CD4-positive, alpha-beta T cell treated with Interferon gamma for 1 hour (primary cell): ENCODE data around the gene HLA-DMA.

ENCODE experiments used
- DNase-seq: peaks from one replicate; pipeline ENCODE4 v3.0.0-alpha.2; 2020

HLA-DMA gene

DNA sequence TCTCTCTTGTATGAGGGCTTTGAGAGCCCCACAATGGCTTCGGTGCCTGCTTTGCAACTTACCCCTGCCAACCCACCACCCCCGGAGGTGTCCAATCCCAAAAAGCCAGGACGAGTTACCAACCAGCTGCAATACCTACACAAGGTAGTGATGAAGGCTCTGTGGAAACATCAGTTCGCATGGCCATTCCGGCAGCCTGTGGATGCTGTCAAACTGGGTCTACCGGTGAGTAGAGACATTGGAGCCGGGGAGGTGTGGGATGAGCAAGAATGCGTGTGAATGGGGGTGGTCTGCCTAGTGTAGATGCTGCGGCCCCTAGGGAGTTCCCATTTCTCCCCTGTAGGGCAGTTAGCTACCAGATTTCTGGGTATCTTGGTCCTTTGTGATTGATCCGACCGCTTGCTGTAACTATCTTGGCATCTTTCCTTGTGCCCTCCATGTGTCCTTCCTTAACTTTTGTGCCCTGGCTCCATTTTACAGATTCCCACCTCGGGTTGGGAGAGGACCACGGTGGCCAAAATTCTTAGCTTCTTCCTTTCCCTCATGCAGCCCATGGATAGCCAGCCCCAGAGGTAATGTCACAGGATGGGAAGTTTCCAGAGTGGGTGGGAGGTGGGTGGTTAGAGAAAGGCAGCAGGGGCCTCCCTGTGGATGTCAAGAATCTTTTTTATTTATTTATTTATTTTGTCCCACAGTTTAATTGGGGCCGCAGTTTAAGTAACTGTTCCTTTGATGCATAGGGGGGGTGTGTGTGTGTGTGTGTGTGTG is 21.8 kb upstream of the HLA-DMA start:
- no peak for DNase-seq

DNA sequence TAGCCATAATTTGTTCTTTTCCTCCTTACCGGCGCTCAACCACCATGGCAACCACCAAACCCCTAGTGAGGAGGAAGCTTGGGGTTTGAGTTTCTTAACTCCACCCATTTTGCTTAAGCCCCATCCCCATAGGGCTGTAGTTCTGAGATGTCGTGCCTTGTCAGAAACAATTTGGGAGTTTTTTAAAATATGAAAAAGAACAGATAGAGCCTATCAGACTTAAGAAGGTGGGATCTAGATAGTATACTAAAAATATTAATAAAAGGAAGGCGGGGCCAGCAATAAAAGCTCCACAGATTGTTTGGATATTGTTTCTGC is 21.1 kb upstream of the HLA-DMA start:
- DNase-seq = peak; percentile 37

DNA sequence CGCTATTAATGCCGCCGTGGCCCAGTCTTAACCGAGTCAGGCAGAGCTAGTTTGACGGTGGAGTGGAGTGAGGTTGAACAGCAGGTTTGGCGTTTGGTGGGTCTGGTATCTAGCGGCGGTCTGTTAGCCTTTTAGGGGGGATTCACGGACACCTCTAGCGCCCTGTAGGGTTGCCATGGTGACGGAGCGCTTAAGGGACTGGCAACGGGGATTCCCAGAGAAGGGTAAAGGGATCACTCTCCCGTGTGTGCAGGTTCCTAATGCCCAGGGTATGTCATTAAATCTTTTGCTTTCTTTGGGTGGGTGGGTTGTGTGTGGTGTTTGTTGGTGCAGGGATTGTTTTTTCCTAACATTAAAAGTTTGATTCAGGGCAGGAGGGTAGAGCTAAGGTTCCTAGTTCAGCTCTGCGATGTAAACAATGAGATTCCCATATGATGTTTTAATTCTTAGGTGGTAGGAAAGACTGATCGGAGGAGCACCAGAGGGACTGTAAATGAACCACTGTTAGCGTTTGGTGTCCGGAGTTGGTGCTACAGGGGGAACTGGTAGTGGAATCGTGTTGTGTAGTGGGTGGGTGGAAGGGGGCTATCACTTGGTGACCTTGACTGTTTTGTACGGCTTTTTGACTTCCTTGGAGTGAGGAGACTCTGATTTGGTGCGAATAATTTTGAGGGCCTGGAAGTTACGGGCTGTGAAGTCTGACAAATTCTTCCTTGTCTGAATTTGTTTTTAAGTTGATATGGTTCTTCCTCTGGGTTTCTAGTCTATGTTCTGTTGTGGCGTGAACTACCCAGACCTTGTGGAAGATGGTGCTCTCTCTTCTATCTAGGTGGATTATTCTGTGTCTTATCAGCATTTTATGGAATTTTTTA is 20.5 kb upstream of the HLA-DMA start:
- DNase-seq = peak; percentile 78

DNA sequence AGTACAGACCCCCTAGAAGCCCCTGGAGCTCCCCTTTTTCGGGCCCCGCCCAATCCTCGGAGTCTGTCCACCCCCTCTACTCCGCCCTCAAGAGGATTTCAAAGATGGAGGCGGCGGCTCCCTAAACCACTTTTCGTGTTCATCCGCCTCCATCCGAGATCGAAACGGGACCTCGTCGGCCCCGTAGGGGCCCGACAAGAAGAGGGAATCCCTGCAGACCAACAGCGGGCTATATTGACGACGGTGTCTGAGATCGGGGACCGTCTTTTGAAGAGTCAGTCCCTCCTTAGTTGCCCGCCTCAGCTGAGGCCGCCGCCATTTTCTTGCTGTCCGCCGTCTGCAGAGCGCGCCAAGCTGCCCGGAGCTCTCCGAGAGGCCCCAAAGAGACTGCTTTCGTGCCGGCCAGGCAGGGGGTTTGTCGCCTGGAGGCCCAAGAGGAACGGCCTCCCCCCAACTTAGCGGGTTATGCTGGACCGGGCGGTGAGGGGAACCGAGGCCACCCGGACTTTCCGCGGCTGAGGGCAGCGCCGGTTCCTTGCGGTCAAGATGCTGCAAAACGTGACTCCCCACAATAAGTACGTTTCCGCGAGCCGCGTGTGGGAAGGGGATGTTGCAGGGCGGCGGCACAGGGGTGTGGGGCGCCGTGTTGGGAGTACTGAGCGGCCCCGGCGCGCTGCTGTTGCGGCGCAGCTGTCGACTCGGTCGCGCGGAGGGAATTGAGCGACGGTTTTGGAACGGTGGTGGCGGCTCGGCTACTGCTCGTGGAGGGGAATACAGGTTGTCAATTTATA is 19.7 kb upstream of the HLA-DMA start:
- no peak for DNase-seq

DNA sequence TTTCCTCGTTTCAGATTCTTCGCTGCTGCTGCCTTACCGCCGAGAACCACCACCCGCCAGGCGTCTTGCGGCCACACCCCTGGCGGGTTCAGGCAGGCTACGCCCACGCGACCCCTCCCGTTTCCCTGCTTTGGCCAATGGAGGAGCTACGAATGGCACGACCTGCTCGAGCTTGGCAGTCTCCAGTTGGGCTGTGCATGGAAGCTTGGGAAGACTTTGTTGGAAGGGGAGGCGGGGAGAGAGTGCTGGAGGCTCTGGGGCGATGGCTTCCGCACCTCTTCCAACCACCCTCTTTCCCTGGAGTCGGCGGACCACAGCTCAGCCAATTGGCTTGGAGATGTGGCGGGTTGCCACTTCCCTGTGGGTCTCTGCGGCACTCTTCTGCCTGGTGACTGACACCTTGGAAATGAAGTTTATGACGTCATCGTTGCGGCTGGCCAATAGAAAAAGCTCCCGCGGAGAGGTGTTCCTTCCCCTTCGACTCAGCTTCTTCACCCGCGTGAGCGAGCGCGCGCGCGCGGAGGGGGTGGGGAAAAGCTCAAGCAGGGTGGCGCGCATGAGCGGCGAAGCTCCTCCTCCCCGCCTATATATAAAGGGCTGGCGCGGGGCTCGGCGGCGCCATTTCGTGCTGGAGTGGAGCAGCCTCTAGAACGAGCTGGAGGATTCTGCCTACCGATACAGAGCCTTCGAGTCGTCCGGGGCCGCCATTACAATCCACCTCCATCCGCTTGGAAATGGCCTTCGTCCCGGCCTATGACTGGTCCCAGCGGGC is 18.9 kb upstream of the HLA-DMA start:
- peak; percentile 100 for DNase-seq

DNA sequence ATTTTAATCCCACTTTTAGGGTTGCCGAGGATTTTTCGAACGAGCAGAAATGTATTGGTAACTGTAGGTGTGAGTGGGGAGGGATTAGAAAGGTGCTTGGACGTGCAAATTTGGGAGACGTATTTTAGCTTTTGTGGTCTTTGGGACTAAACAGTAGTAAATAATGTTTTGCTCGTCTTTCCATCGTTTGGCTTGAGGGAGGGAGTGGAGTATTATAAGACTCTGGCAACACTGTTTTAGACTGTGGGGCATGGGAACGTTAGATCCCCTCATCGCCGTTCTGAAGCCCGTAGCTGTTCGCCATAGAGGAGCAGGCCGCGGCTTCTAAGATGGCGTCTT is 18.3 kb upstream of the HLA-DMA start:
- no peak for DNase-seq

DNA sequence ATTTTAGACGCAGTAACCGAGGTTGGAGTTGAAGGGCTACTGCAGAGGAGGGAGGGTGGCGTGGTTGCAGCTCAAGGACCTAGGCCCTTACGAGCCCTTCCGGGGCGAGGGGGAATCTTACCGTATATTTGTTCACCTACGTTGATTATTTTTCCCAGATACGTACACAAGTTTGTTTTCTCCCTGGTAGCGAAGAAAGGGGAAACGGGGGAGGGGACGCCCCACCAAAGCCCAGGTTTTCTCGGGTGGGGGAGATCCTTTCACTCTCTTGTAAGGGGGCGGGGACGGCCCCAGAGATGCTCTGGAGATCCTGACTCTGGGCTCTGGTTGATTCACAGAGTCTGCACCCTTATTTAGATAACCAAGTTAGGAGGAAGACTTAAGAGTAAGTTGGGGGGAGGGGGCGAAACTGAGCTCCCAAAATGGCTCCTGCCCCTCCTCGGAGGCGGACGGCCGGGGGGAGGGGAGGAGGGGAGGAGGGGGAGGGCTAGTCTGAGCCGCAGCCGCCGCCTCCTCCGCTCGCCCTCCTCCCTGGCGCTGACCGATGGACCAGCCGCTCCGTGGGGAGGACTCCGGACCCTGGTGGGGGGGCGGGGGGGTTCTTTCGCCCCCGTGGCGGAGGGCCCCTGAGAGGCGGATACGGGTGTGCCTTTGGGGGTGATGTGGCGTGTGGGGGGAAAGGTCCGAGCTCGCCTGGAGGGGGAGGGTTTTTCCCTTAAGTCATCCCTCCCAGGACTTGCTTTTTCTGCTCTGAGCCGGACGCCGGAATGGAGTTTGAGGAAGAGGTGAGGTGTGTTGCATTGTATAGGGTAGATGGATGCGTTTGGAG is 17.7 kb upstream of the HLA-DMA start:
- DNase-seq = peak; percentile 81

DNA sequence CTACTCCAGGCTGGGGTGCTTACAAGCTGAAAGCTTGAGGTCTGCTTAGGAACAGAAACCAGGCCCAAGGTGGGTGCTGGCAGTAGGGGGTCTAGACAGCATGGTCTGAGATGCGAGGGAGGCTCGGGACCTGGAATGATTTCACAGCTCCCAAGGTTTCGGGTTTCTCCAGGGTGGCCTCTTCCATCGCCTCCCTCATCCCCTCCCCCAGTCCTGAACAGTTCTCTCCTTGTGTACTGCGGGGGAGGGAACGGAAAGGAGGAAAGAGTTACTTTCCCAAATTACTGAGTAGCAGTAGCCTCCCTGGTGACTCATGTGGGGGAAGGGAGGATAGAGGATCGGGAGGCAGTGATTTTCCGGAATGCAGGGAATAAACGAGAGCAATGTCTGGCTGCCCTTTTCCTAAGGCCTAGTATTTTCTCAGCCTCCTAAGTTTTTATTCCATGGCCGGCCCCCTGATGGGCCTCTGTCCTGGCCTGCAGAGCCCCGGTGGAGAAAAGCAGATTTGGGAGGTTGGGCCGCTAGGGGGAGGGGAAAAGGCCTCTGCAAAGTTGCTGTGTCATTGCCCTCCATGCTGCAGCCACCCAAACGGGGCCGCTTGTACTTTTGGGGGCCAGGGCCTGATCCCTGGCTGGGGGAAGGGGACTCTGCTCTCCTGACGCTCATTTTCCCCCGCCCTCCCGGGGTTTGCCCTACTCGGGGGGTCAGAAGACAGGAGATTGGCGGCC is 17.0 kb upstream of the HLA-DMA start:
- DNase-seq = peak; percentile 69

DNA sequence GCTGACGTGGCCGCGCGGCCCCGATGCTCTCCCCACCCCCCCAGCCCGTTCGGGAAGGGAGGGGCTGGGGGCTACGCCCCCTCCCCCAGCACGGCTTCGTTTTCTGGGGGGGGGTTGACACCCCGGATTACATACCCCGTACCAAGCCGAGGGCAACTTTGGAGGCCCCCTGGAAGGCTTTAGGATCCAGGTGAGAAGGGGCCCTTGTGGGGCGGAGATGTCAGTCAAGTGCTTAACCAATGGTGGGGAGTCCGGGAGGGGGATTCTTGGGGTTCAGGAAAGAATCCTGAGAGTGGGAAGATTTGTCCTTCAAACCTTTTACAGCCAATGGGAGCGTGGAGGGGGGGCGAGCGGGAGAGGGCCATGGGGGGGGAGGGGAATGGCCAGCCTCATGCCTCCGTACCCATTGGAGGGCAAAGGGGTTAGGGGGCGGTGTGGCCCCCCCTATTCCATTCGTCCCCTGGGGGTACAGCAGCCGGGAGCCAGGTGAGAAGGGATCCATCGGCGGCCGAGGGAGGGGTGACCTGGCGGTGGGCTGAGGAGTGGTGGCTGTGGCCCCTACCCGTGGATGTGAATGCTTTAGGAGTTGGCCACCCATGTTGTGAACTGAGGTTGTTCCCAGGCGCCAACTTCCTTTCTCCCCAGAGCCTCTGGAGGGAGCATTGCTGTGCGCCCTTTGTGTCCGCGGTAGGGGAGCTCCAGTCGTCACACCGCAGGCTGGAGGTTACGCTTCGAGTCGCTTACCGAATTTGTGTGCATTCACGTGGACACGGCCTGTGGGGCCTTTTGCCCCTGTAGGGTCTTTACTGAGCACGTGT is 16.2 kb upstream of the HLA-DMA start:
- peak; percentile 79 for DNase-seq

DNA sequence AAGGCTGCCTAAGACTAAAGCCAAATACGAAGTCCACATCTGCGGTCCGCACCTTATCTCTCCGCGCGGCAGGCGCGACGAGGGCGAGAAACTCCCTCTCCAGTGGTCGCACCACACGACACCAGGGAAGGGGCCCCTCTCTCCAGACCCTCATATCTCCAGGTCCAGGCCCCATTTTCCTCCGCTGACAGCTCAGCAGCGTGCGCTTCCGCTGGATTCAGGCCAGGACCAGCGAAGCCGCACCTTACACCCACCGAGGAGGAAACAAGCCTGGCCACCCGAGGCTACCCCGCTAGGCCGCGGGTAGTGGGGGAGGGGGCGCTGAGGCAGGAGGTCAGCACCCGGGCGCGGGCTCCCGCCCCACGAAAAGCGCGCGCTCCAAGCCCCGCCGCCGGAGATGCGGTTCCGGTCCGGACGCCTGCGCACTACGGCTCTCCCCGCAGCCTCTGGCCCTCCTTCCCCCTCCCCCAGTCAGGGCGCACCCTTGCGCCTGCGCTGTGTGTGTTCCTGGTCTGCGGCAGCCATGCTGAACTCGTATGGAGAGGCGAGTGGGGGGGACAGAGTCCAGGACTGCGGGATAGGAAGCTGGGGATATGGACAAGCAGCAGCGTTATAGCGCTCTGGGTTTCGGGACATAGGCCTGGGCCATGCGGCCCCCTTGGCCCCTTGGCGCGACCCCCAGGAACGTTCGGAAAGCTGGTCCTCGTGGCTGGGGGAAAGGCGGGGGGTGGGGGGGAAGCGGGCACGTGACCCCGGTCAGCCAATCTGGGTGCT is 15.4 kb upstream of the HLA-DMA start, which contains the start of gene BRD2:
BRD2 (plus strand) TSS at position 502 of the 774 bp plus-strand sequence. CDS start 4,305 bp downstream, outside the sequence.
- DNase-seq = peak; percentile 98

DNA sequence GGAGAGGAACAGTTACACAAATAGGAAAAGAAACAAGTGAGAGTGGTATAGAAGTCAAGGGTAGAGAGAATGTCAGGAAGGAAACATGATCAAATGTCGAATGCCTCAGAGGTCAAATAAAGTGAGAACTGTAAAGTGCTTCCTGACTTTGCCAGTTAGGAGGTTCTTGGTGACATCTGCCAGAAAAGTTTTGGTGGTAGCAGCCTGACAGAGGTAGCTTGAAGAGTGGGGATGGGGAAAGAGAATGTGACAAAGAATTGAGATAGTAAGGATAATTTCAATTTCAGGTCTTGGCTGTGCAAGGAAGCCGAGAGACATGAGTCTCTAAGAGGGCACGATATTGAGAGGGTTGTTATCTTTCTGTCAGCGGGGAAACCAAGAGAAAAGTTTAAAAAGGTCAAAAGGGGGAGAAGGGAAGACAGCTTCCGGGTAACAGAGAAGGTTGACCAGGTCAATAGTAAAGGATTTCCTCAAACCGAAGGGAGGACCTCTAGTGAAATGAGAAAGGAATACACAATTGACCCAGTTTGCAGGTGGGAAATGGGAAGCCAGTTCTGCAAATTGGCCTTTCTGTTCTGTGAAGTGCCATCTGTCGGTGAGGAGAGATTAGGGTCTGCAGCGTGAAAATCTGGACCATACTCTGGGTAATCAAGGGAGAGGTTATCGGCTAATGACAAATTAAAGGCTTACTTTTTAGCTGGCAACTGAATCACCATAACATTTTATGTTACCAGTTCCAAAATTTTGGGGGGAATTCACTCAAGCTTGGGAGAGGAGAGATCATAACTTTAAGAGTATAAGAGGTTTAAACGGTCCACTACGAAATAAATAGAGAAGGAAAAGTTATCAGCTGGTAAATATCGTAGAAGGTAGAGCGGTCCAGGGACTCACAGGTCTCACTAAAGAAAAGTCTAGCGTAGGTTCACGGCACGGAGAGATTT is 14.5 kb upstream of the HLA-DMA start:
- DNase-seq = peak; percentile 37

DNA sequence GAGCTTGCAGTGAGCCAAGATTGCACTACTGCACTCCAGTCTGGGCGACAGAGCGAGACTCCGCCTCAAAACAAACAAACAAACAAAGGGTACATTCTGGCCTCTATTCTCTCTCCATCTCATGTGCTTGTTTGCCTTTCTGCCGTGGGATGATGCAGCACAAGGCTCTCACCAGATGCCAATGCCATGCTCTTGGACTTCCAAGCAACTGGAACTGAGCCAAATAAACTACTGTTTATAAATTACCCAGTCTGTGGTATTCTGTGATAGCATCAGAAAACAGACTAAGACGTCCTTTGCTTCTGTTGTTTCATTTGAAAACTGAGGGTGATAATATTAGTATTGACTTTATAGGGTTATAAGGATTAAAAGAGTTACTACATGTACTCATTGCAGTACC is 11.9 kb upstream of the HLA-DMA start:
- DNase-seq = no peak

DNA sequence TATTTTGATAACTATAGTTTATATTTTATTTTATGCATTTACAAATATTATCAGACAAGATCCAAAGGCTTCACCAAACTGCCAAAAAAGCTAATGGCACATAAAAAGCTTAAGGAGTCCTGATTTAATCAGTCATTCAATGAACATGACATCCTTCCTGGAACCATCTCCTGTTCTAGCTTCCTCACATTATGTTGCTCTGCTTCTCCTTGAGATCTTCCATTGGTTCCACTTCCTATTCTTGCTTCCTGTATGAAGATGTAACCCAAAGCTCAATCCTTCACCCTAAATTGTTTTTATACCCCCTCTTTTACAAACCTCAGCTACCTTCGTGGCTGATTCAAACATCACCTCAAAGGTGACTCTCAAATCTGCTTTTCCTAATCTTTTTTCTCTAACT is 11.0 kb upstream of the HLA-DMA start:
- no peak for DNase-seq

DNA sequence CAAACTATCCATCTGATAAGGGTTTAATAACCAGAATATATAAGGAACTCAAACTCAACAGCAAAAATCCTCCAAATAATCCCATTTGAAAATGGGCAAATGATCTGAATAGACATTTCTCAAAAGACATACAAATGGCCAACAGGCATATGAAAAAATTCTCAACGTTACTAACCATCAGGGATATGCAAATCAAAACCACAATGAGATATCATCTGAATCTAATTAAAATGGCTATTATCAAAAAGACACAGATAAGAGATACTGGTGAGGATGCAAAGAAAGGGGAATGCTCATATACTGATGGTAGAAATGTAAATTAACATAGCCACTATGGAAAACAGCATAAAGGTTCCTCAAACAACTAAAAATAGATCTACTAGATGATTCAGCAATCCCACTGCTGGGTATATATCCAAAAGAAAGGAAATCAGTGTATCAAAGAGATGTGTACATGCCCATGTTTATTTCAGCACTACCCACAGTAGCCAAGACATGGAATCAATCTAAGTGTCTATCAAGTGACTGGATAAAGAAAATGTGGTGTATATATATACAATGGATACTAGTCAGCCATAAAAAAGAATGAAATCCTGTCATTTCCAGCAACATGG is 9.4 kb upstream of the HLA-DMA start:
- DNase-seq = no peak

DNA sequence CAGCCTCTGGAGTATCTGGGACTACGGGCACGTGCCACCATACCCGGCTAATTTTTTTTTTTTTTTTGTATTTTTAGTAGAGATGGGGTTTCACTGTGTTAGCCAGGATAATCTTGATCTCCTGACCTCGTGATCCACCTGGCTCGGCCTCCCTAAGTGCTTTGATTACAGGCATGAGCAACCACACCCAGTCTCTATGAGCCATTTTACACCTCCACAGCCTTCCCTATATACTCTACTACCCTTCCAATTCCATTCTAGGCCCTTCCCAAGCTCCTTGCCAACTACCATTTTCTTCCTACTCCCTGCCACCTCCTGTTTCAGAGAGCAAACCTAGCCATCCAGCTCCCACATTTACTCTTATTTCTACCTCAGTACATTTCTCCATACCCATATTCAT is 7.7 kb upstream of the HLA-DMA start:
- DNase-seq = no peak

DNA sequence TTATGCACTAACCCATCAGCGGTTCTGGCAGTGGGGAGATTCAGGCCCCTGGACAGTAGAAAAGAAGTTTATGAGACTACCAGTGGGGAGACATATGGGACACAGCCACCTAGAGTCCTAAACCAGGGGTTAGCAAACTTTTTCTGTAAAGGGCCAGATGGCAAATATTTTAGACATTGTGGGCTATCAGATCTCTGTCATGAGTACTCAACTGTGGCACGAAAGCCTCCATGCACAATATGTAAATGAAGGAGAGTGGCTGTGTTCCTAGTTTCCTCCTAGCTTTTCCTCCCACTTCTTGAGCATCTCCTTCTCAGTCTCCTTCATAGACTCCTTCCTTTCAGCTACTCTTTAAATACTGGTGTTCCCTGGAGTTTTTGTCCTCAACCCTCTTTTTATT is 3.3 kb upstream of the HLA-DMA start:
- no peak for DNase-seq

DNA sequence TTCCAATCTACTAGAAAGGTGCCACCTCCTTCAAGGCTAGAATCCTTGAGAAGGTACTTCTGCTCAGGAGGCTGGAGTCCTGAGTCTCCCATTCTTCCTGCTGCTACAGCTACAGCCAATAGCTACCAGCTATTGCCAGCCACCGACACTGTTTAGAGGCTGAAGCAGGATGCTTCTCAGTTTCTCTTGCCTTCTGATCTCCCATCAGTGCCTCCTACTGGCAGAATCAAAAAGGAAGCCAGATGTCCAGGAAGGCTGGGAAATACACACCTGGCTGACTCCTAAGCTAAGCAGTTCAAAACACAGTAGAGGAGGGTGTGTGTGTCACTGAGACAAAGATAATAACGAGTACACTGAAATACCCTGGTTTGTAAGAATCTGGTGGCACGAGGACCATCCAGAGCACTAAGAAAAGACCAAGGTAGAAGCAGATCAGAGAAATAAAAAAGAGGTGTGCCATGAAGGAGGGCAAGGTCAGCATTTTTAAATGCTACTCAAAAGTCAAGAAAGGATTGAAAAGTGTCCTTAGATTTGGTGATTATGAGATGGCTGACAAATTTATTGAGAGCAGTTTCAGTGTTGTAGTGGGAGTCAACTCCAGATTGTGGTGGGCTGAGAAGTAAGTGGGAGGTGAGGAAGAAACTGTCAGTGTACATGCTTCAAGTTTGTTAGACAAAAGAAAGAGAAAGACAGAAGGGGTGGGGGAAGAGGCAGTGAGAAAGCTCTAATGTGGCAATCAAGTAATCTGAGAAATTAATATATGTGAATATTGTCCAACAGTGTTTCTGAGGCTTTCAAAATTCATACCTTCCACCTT is 2.3 kb upstream of the HLA-DMA start:
- no peak for DNase-seq
